Mammary epithelial cell (primary cell): ENCODE measurements around the gene NLRP2B.

Experiments
- EZH2 ChIP-seq: IDR thresholded peaks from 2 replicates; pipeline ENCODE4 v1.6.1; 2012; ENCODE audit warnings: low read length, inconsistent platforms, borderline replicate concordance
- TF ChIP-seq, protein P1 (sequence below), 2 donors: IDR thresholded peaks in 1 of 2; conservative IDR thresholded peaks in 1 of 2; 2 replicates each; pipeline ENCODE4 v1.5.1; 2011 to 2012; ENCODE audit warnings: inconsistent platforms in 2 of 2, low read length in 2 of 2, mild to moderate bottlenecking in 2 of 2, control low read depth in 1 of 2, low read depth in 1 of 2; ENCODE audit not compliant: insufficient read depth in 1 of 2; ENCODE audit errors: extremely low read depth in 1 of 2

DNA sequence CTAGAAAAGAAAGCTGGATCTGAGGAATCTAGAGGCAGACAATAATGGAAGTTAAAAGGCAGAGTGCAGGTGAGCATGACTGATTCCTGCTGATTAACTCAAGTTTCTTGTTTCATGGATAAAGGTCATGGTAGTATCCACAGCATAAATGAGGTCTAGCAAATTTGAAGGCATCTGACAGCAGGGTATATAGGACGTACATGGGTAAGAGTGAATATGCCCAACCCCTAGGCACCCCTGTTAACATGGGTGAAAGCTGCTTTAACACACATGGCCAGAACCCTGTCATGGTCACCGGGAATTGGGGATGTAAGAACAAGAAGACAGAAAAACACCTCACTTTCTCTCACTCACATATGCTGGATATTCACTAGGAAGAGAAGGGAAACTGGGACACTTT lies 25.0 kb downstream of the NLRP2B start:
- no peak for TF ChIP-seq EZH2
- TF ChIP-seq, protein P1, sequence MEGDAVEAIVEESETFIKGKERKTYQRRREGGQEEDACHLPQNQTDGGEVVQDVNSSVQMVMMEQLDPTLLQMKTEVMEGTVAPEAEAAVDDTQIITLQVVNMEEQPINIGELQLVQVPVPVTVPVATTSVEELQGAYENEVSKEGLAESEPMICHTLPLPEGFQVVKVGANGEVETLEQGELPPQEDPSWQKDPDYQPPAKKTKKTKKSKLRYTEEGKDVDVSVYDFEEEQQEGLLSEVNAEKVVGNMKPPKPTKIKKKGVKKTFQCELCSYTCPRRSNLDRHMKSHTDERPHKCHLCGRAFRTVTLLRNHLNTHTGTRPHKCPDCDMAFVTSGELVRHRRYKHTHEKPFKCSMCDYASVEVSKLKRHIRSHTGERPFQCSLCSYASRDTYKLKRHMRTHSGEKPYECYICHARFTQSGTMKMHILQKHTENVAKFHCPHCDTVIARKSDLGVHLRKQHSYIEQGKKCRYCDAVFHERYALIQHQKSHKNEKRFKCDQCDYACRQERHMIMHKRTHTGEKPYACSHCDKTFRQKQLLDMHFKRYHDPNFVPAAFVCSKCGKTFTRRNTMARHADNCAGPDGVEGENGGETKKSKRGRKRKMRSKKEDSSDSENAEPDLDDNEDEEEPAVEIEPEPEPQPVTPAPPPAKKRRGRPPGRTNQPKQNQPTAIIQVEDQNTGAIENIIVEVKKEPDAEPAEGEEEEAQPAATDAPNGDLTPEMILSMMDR (conservative IDR thresholded peaks at IDR 0.05 in 1 of 2, IDR thresholded peaks at IDR 0.05 in 1 of 2; ENCODE audit: extremely low read depth in 1 of 2, insufficient read depth in 1 of 2, low read depth in 1 of 2, low read length in 2 of 2): no peak
